Kidney epithelial cell (primary cell): ENCODE measurements around the gene EPO. TPM values are rescaled to one million over a fixed set of nuclear protein-coding genes. Genes with fewer than 3 reads are reported as not detected.
A peak's percentile ranks its signal among the peaks of the same experiment; 100 is the strongest.
"Not testable (repeated sequence)": the region's sequence is repeated elsewhere in the genome, so short reads cannot be mapped to it uniquely, and the experiment has no call there.

ENCODE experiments used
- DNase-seq: peaks from one replicate; pipeline ENCODE4 v3.0.0-alpha.2; 2010; ENCODE audit warnings: low read depth
- H3K27me3 ChIP-seq: 2 replicates; pipeline ENCODE4 v1.6.0; 2011; ENCODE audit warnings: low read length; ENCODE audit not compliant: control insufficient read depth, insufficient read depth
- H3K36me3 ChIP-seq: 2 replicates; pipeline ENCODE4 v1.5.1; 2011; ENCODE audit warnings: low read length; ENCODE audit not compliant: control insufficient read depth, insufficient read depth
- H3K4me3 ChIP-seq: 2 replicates; pipeline ENCODE4 v1.5.1; 2011; ENCODE audit warnings: low read depth, mild to moderate bottlenecking, control low read depth, low read length
- CTCF ChIP-seq: IDR thresholded peaks from 2 replicates; pipeline ENCODE4 v1.5.1; 2011; ENCODE audit warnings: mild to moderate bottlenecking, moderate library complexity, low read length, control low read depth, inconsistent platforms; ENCODE audit not compliant: insufficient read depth, poor library complexity, severe bottlenecking
- total RNA-seq: library from RNA; depleted of rRNA; stranded (reverse); fragments of >200 nt; gene quantifications from 2 replicates; pipeline ENCODE4 v1.2.3, GENCODE V29; 2015

Gene EPO
- total RNA-seq, 1 donor from 2014 or later, result not detected

- Histone ChIP-seq H3K4me3 (no peak overlapping the region), H3K27me3 (no peaks in the 10 kb centered on the region), H3K36me3 (no peaks in the 10 kb centered on the region)
- no peak for DNase-seq
- no peak for TF ChIP-seq CTCF
Measured at GRCh38 chr7:100739934-100740333, 19.7 kb downstream of the EPO start.

GRCh38 chr7:100744605-100745004 is 24.3 kb downstream of the EPO start:
- no peak for TF ChIP-seq CTCF
- no peak for DNase-seq

GRCh38 chr7:100745184-100745583 is 24.9 kb downstream of the EPO start:
- DNase-seq, result no peak
- TF ChIP-seq CTCF, result no peak
- no peaks in the 10 kb centered on the region for H3K36me3 ChIP-seq
- H3K27me3 ChIP-seq, result peaks cover 6% of the 10 kb centered on the region
- peak overlapping the region; percentile 27 for H3K4me3 ChIP-seq

More at GRCh38 chr7:100744605-100745004, 24.3 kb downstream of the EPO start:
- H3K4me3 ChIP-seq, result no peak overlapping the region
- H3K36me3 ChIP-seq, result no peaks in the 10 kb centered on the region
- H3K27me3 ChIP-seq, result peaks cover 6% of the 10 kb centered on the region

- H3K27me3 ChIP-seq, result peaks cover 5% of the 10 kb centered on the region
- DNase-seq, result no peak
- H3K4me3 ChIP-seq, result no peak overlapping the region
- no peaks in the 10 kb centered on the region for H3K36me3 ChIP-seq
- TF ChIP-seq CTCF, result no peak
Measured at GRCh38 chr7:100752994-100753393, 32.7 kb downstream of the EPO start.

GRCh38 chr7:100753750-100754149 is 33.5 kb downstream of the EPO start:
- Histone ChIP-seq H3K27me3 (peaks cover 8% of the 10 kb centered on the region), H3K4me3 (no peak overlapping the region), H3K36me3 (no peaks in the 10 kb centered on the region)
- DNase-seq, result no peak
- no peak for TF ChIP-seq CTCF

GRCh38 chr7:100759357-100760171 is 39.3 kb downstream of the EPO start:
- Histone ChIP-seq H3K4me3 (no peak overlapping the region), H3K36me3 (no peaks in the 10 kb centered on the region), H3K27me3 (peaks cover 8% of the 10 kb centered on the region)
- no peak for DNase-seq
- no peak for TF ChIP-seq CTCF

- peaks cover 14% of the 10 kb centered on the region for H3K27me3 ChIP-seq
- not testable (repeated sequence) for H3K36me3 ChIP-seq, H3K4me3 ChIP-seq, DNase-seq
Measured at GRCh38 chr7:100762841-100763240, 42.6 kb downstream of the EPO start.
